GM23338 (cell line): ENCODE data around the gene WNK2. TPM values are rescaled to one million over a fixed set of nuclear protein-coding genes. Genes with fewer than 3 reads are reported as not detected.

Source experiments
- ATAC-seq: fragments of 200-7000 bp; cut with Tn5 transposase; 3 replicates; pipeline ENCODE4 v1.9.1; 2020
- DNase-seq: peaks from one replicate; pipeline ENCODE4 v3.0.0-alpha.2; 2015; ENCODE audit warnings: low spot score
- H2AFZ ChIP-seq: fragments of 200-600 bp; sonication (generic); 2 replicates; pipeline ENCODE4 v1.8.0; 2016; ENCODE audit warnings: antibody characterized with exemption, mild to moderate bottlenecking, moderate library complexity
- H3F3A ChIP-seq: fragments of 200-600 bp; sonication (generic); replicated peaks from 2 replicates; pipeline ENCODE4 v1.8.0; 2017; ENCODE audit warnings: antibody characterized with exemption, mixed run types, low read depth
- H3K27ac ChIP-seq: fragments of 200-600 bp; sonication (generic); 2 replicates; pipeline ENCODE4 v1.6.1; 2016; ENCODE audit warnings: low read depth
- H3K27me3 ChIP-seq: fragments of 200-600 bp; sonication (generic); 2 replicates; pipeline ENCODE4 v1.8.0; 2016; ENCODE audit warnings: mild to moderate bottlenecking, mixed run types, moderate library complexity; ENCODE audit not compliant: insufficient read depth
- H3K36me3 ChIP-seq: fragments of 200-600 bp; sonication (generic); 2 replicates; pipeline ENCODE4 v1.8.0; 2016; ENCODE audit warnings: mild to moderate bottlenecking; ENCODE audit not compliant: insufficient read depth
- H3K4me1 ChIP-seq: fragments of 200-600 bp; sonication (generic); 2 replicates; pipeline ENCODE4 v1.8.0; 2016; ENCODE audit warnings: mild to moderate bottlenecking, moderate library complexity; ENCODE audit not compliant: insufficient read depth
- H3K4me2 ChIP-seq: fragments of 200-600 bp; sonication (generic); 2 replicates; pipeline ENCODE4 v1.7.1; 2017; ENCODE audit warnings: mixed run types
- H3K4me3 ChIP-seq: fragments of 200-600 bp; sonication (generic); 2 replicates; pipeline ENCODE4 v1.6.1; 2016; ENCODE audit warnings: mixed run types
- H3K79me2 ChIP-seq: fragments of 200-600 bp; sonication (generic); replicated peaks from 2 replicates; pipeline ENCODE4 v1.8.0; 2017; ENCODE audit warnings: mild to moderate bottlenecking; ENCODE audit not compliant: insufficient read depth
- H3K9me2 ChIP-seq: fragments of 200-600 bp; sonication (generic); 2 replicates; pipeline ENCODE4 v1.8.0; 2017; ENCODE audit not compliant: insufficient read depth
- H4K20me1 ChIP-seq: fragments of 200-600 bp; sonication (generic); replicated peaks from 2 replicates; pipeline ENCODE4 v1.8.0; 2017; ENCODE audit warnings: mild to moderate bottlenecking; ENCODE audit not compliant: insufficient read depth
- H3K27ac Mint-ChIP-seq: 2 replicates; pipeline ENCODE4 v1.8.0; 2020; ENCODE audit warnings: inconsistent platforms, mild to moderate bottlenecking, moderate library complexity, mixed read lengths
- H3K27me3 Mint-ChIP-seq: 3 replicates; pipeline ENCODE4 v1.8.0; 2022; ENCODE audit warnings: low read depth, mild to moderate bottlenecking, moderate library complexity, mixed read lengths, inconsistent platforms; ENCODE audit not compliant: insufficient read depth, poor library complexity
- H3K36me3 Mint-ChIP-seq: 3 replicates; pipeline ENCODE4 v1.8.0; 2021; ENCODE audit warnings: low read depth, mild to moderate bottlenecking, inconsistent platforms, moderate library complexity, mixed read lengths
- H3K4me1 Mint-ChIP-seq: 3 replicates; pipeline ENCODE4 v1.8.0; 2020; ENCODE audit warnings: mild to moderate bottlenecking, inconsistent platforms, mixed read lengths
- H3K4me3 Mint-ChIP-seq: 3 replicates; pipeline ENCODE4 v1.8.0; 2021; ENCODE audit warnings: moderate library complexity, mild to moderate bottlenecking, inconsistent platforms, mixed read lengths
- H3K9me3 Mint-ChIP-seq: 3 replicates; pipeline ENCODE4 v1.8.0; 2020; ENCODE audit warnings: moderate library complexity, mild to moderate bottlenecking, inconsistent platforms, mixed read lengths
- CREB1 ChIP-seq: fragments of 250-450 bp; sonication (Bioruptor Pico); IDR thresholded peaks from 2 replicates; pipeline ENCODE4 v1.5.0; 2020; ENCODE audit warnings: low read depth, mild to moderate bottlenecking, moderate library complexity
- CTCF ChIP-seq, 2 experiments: fragments of 200-600 bp in 1 of 2; sonication (generic) in 1 of 2; conservative IDR thresholded peaks; 2 replicates each; pipeline versions ENCODE4 v1.5.1 to v1.6.1; 2016 to 2017; ENCODE audit warnings: antibody characterized with exemption in 2 of 2, low read depth in 2 of 2, mild to moderate bottlenecking in 2 of 2, moderate library complexity in 1 of 2
- ETS1 ChIP-seq: IDR thresholded peaks from 2 replicates; pipeline ENCODE4 v1.6.1; 2016; ENCODE audit warnings: antibody characterized with exemption
- EZH2 ChIP-seq: fragments of 200-600 bp; sonication (generic); IDR thresholded peaks from one replicate; pipeline ENCODE4 v1.8.0; 2017; ENCODE audit warnings: antibody characterized with exemption, mild to moderate bottlenecking, low read depth; ENCODE audit not compliant: unreplicated experiment
- EZH2phosphoT487 ChIP-seq: fragments of 200-600 bp; sonication (generic); IDR thresholded peaks from one replicate; pipeline ENCODE4 v1.8.1; 2018; ENCODE audit warnings: antibody characterized with exemption; ENCODE audit not compliant: unreplicated experiment
- JUNB ChIP-seq: IDR thresholded peaks from one replicate; pipeline ENCODE4 v1.6.1; 2016; ENCODE audit warnings: antibody characterized with exemption; ENCODE audit not compliant: unreplicated experiment
- NANOG ChIP-seq: IDR thresholded peaks from 2 replicates; pipeline ENCODE4 v1.6.1; 2016; ENCODE audit warnings: antibody characterized with exemption, borderline replicate concordance
- POLR2AphosphoS5 ChIP-seq: IDR thresholded peaks from 2 replicates; pipeline ENCODE4 v1.6.1; 2016; ENCODE audit warnings: antibody characterized with exemption, low read depth
- REST ChIP-seq: IDR thresholded peaks from one replicate; pipeline ENCODE4 v1.6.1; 2018; ENCODE audit warnings: antibody characterized with exemption; ENCODE audit not compliant: unreplicated experiment
- STAT1 ChIP-seq: IDR thresholded peaks from one replicate; pipeline ENCODE4 v1.6.1; 2016; ENCODE audit warnings: antibody characterized with exemption; ENCODE audit not compliant: unreplicated experiment
- ZNF114 ChIP-seq: fragments of 250-450 bp; sonication (Bioruptor Pico); IDR thresholded peaks from 2 replicates; pipeline ENCODE4 v1.5.0; 2020; ENCODE audit warnings: mild to moderate bottlenecking, moderate library complexity
- ZNF331 ChIP-seq: fragments of 250-450 bp; sonication (Bioruptor Pico); IDR thresholded peaks from 2 replicates; pipeline ENCODE4 v1.5.0; 2020; ENCODE audit warnings: low read depth, mild to moderate bottlenecking, moderate library complexity
- ZNF462 ChIP-seq: fragments of 250-450 bp; sonication (Bioruptor Pico); IDR thresholded peaks from 2 replicates; pipeline ENCODE4 v1.5.0; 2020; ENCODE audit warnings: mild to moderate bottlenecking, moderate library complexity
- polyA plus RNA-seq: library from polyadenylated mRNA; unstranded; fragments of >200 nt; fragmentation: Nextera tagmentation; extraction: Ambion mirVana; gene quantifications from 2 replicates; pipeline ENCODE4 v1.2.1, GENCODE V29; 2016
- total RNA-seq: library from RNA; depleted of rRNA; stranded (reverse); fragments of >200 nt; shearing (Covaris generic); gene quantifications from 2 replicates; pipeline ENCODE4 v1.2.3, GENCODE V29; 2014

Gene WNK2
- total and polyA plus RNA-seq, 2 experiments from 2014 or later, result 56.4 to 102 TPM

- Histone ChIP-seq H4K20me1 (no peaks in the 10 kb centered on the region), H3K27me3 (no peaks in the 10 kb centered on the region), H3K36me3 (no peaks in the 10 kb centered on the region), H3K27ac (no peak overlapping the region), H3K4me2 (no peak overlapping the region), H3K4me3 (no peak overlapping the region), H3K4me1 (no peaks in the 10 kb centered on the region), H3F3A (no peaks in the 10 kb centered on the region), H2AFZ (no peak overlapping the region), H3K9me2 (no peaks in the 10 kb centered on the region), H3K79me2 (no peaks in the 10 kb centered on the region)
- no peak overlapping the region for H3K4me3 Mint-ChIP-seq
- no peak for ATAC-seq
- H3K27ac Mint-ChIP-seq, result no peak overlapping the region
- no peaks in the 10 kb centered on the region for H3K27me3 Mint-ChIP-seq
- TF ChIP-seq EZH2phosphoT487 (no peak), REST (no peak), EZH2 (no peak), CREB1 (no peak), NANOG (no peak), CTCF (conservative IDR thresholded peaks at IDR 0.05; ENCODE audit: low read depth in 2 of 2) (no peak), POLR2AphosphoS5 (no peak), ZNF331 (CRISPR knock-in tag) (no peak), STAT1 (no peak), ZNF114 (CRISPR knock-in tag) (no peak), JUNB (no peak), ETS1 (no peak), ZNF462 (no peak)
- no peaks in the 10 kb centered on the region; the same call in 2 of the 3 replicates for H3K9me3 Mint-ChIP-seq
- no peak for DNase-seq
- peaks cover 3% of the 10 kb centered on the region; the same call in 2 of the 3 replicates for H3K4me1 Mint-ChIP-seq
- peaks cover 5% of the 10 kb centered on the region; the same call in 1 of the 3 replicates for H3K36me3 Mint-ChIP-seq
These were observed 93.0 kb downstream of the WNK2 start for GRCh38 chr9:93276973-93277372.
